Testis (tissue), 3 donors: ENCODE results near the gene LRRC8A. TPM values are rescaled to one million over a fixed set of nuclear protein-coding genes. Genes with fewer than 3 reads are reported as not detected.
A peak's percentile ranks its signal among the peaks of the same experiment; 100 is the strongest.

Experiments used
- DNase-seq: peaks from one replicate; pipeline ENCODE4 v3.0.0-alpha.2; 2019
- H3K27ac ChIP-seq, 2 donors: fragments of 200-600 bp; sonication (generic); one replicate each; pipeline ENCODE4 v1.5.1; 2019
- H3K27me3 ChIP-seq: fragments of 200-600 bp; sonication (generic); one replicate; pipeline ENCODE4 v1.5.1; 2019
- H3K36me3 ChIP-seq: fragments of 200-600 bp; sonication (generic); one replicate; pipeline ENCODE4 v1.5.1; 2017; ENCODE audit warnings: low read depth; ENCODE audit errors: missing control alignments
- H3K4me1 ChIP-seq: fragments of 200-600 bp; sonication (generic); one replicate; pipeline ENCODE4 v1.5.1; 2019
- H3K4me3 ChIP-seq, 2 donors: fragments of 200-600 bp; sonication (generic); one replicate each; pipeline ENCODE4 v1.5.1; 2017 to 2019
- H3K9me3 ChIP-seq: fragments of 200-600 bp; sonication (generic); one replicate; pipeline ENCODE4 v1.5.1; 2017
- CTCF ChIP-seq, 3 experiments: fragments of 450-650 bp in 2 of 3; fragments of 200-600 bp in 1 of 3; sonication (generic) in 1 of 3; IDR thresholded peaks; one replicate each; pipeline ENCODE4 v1.5.1; 2016 to 2019; ENCODE audit warnings: antibody characterized with exemption in 3 of 3, mild to moderate bottlenecking in 2 of 3, moderate library complexity in 1 of 3
- POLR2A ChIP-seq: fragments of 450-650 bp; IDR thresholded peaks from one replicate; pipeline ENCODE4 v1.6.1; 2017; ENCODE audit warnings: antibody characterized with exemption, mild to moderate bottlenecking, moderate library complexity
- WGBS, 2 donors: methylation state at CpG; one replicate each; pipeline ENCODE4 v1.1.5; 2018; 5-methylcytosine and 5-hydroxymethylcytosine counted together
- intact Hi-C: fragments of 100-400 bp; cut with DNase I; formaldehyde crosslinking; loops from one replicate; pipeline ENCODE4 v1.15.1; 2023; ENCODE audit warnings: low total_unique reads
- polyA plus RNA-seq: library from polyadenylated mRNA; stranded (reverse); fragments of 350-450 nt; fragmentation: Illumina TruSeq; extraction: RNeasy Lipid Tissue Mini Kit (QIAGEN cat#74804); gene quantifications from one replicate; pipeline ENCODE4 v1.2.3, GENCODE V29; 2014; ENCODE audit warnings: low read depth, low replicate concordance; ENCODE audit not compliant: insufficient read depth
- total RNA-seq, 2 donors: library from RNA; depleted of rRNA; stranded (reverse); fragments of >200 nt; gene quantifications; one replicate each; pipeline ENCODE4 v1.2.3, GENCODE V29; 2016

LRRC8A gene
- total and polyA plus RNA-seq, 3 donors from 2014 or later: 30.9 to 61.3 (median 54.3) TPM

GRCh38 chr9:128913995-128914772 lies 32.3 kb downstream of the LRRC8A start:
- Histone ChIP-seq H3K4me3 (no peak overlapping the region), H3K27ac (peak overlapping the region; percentile 68 to 94), H3K4me1 (peaks cover 72% of the 10 kb centered on the region), H3K9me3 (no peaks in the 10 kb centered on the region), H3K27me3 (no peaks in the 10 kb centered on the region), H3K36me3 (no peaks in the 10 kb centered on the region)
- WGBS, 2 donors: 63 to 70% methylated on average over 19 to 22 of the region's 23 CpGs
- DNase-seq: no peak
- intact Hi-C loops: no loop called here
- TF ChIP-seq CTCF (IDR thresholded peaks at IDR 0.05) (no peak), POLR2A (no peak)

GRCh38 chr9:128916204-128916603 lies 34.3 kb downstream of the LRRC8A start:
- Histone ChIP-seq H3K36me3 (no peaks in the 10 kb centered on the region), H3K4me3 (no peak overlapping the region), H3K27me3 (no peaks in the 10 kb centered on the region), H3K4me1 (peaks cover 70% of the 10 kb centered on the region), H3K27ac (peak overlapping the region; percentile 89 to 94), H3K9me3 (no peaks in the 10 kb centered on the region)
- intact Hi-C loops: no loop called here
- peak; percentile 65 for DNase-seq
- WGBS, 2 donors: 79% methylated on average over 18 of the region's 18 CpGs; no CpG with 5 or more reads in 1 of the 2 donors
- TF ChIP-seq CTCF (IDR thresholded peaks at IDR 0.05) (no peak), POLR2A (no peak)

- Histone ChIP-seq H3K4me1 (peaks cover 67% of the 10 kb centered on the region), H3K36me3 (no peaks in the 10 kb centered on the region), H3K27me3 (no peaks in the 10 kb centered on the region), H3K4me3 (no peak overlapping the region), H3K9me3 (no peaks in the 10 kb centered on the region), H3K27ac (peak overlapping the region; percentile 89 to 94)
- WGBS, 2 donors: 66 to 70% methylated on average over 11 of the region's 11 CpGs
- intact Hi-C loops: no loop called here
- no peak for DNase-seq
- TF ChIP-seq POLR2A (no peak), CTCF (IDR thresholded peaks at IDR 0.05) (no peak)
Measured at GRCh38 chr9:128916745-128917144, 34.8 kb downstream of the LRRC8A start.

GRCh38 chr9:128917151-128917849 lies 35.4 kb downstream of the LRRC8A start:
- no peaks in the 10 kb centered on the region for H3K27me3 ChIP-seq
- 47 to 62% methylated on average over 20 to 26 of the region's 26 CpGs for WGBS, 2 donors
- no peak for TF ChIP-seq CTCF (IDR thresholded peaks at IDR 0.05)
- no peak for TF ChIP-seq POLR2A
- no peaks in the 10 kb centered on the region for H3K9me3 ChIP-seq
- H3K4me3 ChIP-seq: no peak overlapping the region
- H3K27ac ChIP-seq: peak overlapping the region; percentile 89 to 94
- peak; percentile 81 for DNase-seq
- no peaks in the 10 kb centered on the region for H3K36me3 ChIP-seq
- H3K4me1 ChIP-seq: peaks cover 64% of the 10 kb centered on the region
- intact Hi-C loops: no loop called here
